ENCODE measurements around the gene FPR3. TPM values are rescaled to one million over a fixed set of nuclear protein-coding genes. Genes with fewer than 3 reads are reported as not detected.
A peak's percentile ranks its signal among the peaks of the same experiment; 100 is the strongest.

FPR3 gene
- total RNA-seq, 2 donors from 2014 or later, result 2.0 to 7.5 TPM

DNA sequence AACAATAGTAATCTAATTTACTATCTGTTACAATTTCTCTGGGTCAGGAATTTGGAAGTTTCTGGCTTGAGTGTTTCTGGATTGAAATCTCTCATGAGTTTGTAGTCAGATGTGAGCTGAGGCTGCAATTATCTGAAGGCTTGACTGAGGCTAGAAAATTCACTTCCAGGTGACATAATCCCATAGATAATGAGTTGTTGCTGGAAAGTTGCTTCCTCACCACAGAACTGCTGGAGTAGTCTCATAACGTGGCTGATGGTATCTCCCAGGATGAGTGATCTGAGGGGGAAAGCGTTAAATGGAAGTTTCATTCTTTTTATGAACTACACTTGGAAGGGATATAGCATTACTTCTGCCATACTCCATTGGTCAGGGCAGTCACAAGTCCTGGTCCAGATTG, 15.3 kb upstream of the FPR3 start:
- DNase-seq (no peak), ATAC-seq (no peak)
- intact Hi-C loops (cut with DNase I, micrococcal nuclease), result loop anchor here in 1 of 2 donors (10.0 kb wide), 1 partner anchor 125 kb away; no protein-coding TSS in a partner anchor

DNA sequence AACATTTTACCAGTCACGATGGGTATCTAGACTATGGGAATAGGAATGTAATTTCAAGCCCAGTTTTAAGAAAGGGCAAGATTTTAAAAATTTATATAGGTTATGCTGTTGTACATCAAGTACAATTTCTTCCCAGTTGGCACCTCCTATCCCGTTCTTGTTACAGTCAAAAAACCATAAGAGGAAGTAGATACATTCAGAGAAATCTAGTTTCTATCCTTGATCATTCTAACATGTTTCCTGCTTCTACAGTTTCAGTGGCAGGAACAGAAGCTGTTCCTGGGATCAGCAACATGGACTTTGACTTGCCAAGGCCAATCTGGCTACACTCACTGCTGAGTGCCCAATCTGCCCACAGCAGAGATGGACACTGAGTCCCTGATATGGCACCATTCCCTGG, 14.7 kb upstream of the FPR3 start:
- ATAC-seq (no peak), DNase-seq (no peak)
- intact Hi-C loops (cut with DNase I, micrococcal nuclease), result no loop called here

DNA sequence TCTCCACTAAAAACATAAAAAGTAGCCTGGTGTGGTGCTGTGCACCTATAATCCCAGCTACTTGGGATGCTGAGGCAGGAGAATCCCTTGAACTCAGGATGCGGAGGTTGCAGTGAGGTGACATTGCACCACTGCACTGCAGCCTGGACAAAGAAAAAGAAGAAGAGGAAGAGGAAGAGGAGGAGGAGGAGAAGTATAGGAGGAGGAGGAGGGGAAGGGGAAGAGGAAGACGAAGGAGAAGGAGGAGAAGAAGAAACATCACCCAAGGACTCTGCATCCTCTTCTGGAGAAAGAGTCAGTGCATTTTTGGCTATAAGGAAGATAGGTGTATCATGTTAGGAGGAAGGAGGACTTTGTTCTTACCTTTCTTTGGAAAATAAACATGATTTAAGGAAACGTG, 13.0 kb upstream of the FPR3 start:
- no peak for DNase-seq
- intact Hi-C loops (cut with DNase I, micrococcal nuclease), result no loop called here
- no peak for ATAC-seq

DNA sequence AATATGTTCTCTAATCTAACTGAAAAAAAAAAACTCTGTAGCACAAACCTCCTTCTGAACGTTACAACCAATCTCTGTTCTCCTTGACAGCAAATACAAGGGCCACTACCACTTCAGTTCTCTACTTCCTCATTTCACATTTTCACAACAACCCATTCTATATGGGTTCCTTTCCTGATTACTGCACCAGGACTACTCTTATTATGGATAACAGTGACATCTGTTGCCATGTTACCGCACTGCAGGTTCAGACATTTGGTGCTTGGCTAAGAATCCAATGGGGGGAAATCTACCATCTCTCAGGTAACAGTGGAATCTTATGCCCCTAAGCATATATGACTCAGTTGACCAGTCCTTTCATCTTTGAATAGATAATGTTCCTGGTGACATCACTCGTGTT, 11.6 kb upstream of the FPR3 start:
- DNase-seq (no peak), ATAC-seq (no peak)
- intact Hi-C loops (cut with DNase I, micrococcal nuclease), result no loop called here

DNA sequence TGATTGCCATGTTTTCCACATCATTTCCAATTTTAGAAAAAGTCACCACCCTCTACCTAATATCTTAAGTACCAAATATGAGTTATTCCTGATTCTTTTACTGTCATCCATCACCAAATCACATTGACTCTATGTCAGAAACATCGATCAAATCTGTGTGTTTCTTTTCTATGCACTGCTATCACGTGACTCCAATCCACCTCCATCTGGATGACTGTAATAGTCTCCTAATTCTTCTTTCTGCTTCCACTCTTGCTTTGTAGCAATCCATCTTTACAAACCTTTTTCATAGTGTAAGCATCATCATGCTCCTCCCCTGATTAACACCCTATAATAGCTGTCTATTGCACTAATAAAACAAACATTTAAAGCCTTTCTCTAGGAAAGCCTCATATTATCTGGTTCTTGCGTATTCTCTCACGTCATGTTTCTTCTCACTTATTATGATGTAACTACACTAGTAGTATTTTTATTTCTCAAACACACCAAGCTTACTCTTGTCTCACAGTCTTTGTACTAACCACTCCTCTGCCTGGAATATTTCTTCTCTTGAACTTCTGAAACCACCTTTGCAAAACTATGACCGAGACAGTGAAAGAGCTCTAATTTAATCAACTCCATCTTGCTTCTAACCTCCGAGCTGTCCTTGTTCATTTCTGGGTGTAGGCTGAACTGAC, 10.7 kb upstream of the FPR3 start:
- ATAC-seq (no peak), DNase-seq (no peak)
- intact Hi-C loops (cut with DNase I, micrococcal nuclease), result no loop called here

DNA sequence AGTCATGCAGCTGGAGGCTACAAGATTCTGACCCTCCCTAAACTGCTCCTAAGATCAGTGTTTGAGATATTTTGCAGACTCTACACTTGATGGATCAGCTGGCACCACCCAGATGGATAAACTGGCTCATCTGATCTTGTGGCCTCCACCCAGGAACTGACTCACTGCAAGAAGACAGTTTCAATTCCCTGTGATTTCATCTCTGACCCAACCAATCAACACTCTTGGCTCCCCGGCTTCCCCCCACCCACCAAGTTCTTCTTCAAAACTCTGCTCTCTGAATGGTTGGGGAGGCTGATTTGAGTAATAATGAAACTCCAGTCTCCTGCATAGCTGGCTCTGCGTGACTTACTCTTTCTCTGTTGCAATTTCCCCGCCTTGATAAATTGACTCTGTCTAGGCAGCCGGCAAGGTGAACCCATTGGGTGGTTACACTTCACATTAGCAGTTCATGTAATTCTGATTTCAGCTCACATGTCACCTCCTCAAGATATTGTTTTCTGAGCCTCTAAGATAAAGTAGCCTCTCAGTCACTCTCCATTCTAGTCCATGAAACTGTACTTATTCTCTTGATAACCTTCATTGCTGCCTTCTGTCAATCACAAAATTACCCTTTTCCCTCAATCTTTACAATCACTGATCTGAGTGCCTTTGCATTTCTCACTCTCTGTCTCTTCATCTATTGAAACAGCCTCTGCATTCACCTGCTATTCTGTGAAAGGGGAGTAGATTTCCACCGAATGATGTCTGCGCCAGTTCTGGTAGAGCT, 9.9 kb upstream of the FPR3 start:
- ATAC-seq, result peak; percentile 17
- intact Hi-C loops (cut with DNase I, micrococcal nuclease), result no loop called here

DNA sequence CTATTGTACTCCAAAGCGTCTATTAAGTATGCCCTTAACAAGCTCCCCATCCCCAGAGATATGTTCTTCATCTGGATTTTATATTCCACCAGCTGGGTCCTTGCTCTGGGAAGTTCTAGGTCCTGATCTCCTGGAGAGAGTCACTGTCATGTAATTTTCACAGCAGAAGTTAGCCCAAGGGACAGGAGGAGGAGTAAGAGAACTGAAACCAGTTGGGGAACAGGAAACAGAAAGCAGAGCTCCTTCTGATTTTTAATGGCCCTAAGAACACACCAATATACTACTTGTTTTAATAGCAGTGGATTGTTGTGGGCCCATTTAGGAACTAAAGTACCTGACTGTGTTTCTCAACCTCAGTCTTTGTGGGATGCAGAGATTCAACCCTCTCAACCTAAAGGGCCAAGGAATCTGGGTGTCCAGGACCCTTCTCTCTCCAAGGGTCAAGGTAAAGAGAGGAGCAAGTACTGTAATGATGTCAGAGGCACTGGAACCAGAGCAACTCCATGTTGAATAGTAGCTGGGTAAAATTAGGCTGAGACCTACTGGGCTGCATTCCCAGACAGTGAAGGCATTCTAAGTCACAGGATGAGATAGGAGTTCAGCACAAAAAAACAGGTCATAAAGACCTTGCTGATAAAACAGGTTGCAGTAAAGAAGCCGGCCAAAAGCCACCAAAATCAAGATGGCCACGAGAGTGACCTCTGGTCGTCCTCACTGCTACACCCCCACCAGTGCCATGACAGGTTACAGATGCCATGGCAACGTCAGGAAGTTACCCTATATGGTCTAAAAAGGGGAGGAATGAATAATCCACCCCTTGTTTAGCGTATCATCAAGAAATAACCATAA, 8.1 kb upstream of the FPR3 start:
- DNase-seq (no peak), ATAC-seq (no peak)
- intact Hi-C loops (cut with DNase I, micrococcal nuclease), result no loop called here

More for the DNA sequence above, 9.9 kb upstream of the FPR3 start:
- peak; percentile 27 to 58 for DNase-seq

DNA sequence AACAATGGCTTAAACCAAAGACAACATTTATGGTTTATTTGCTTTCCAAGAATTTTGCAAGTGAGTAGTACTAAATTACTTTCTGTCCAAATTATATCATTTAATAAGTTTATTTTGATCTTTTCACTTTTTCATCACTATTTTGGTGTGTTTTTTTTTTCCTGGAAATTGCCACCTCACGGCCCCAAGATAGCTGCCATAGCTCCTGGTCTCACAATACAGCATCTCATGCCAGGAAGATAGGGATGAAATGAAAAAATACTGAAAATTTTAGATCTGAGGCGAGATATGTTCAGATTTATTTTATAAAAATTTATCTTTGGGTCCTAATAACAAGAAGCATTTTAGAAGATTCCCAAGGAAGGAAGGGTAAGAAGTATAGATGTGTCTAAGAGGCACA, 6.9 kb upstream of the FPR3 start:
- no peak for ATAC-seq
- no peak for DNase-seq
- intact Hi-C loops (cut with DNase I, micrococcal nuclease), result no loop called here

DNA sequence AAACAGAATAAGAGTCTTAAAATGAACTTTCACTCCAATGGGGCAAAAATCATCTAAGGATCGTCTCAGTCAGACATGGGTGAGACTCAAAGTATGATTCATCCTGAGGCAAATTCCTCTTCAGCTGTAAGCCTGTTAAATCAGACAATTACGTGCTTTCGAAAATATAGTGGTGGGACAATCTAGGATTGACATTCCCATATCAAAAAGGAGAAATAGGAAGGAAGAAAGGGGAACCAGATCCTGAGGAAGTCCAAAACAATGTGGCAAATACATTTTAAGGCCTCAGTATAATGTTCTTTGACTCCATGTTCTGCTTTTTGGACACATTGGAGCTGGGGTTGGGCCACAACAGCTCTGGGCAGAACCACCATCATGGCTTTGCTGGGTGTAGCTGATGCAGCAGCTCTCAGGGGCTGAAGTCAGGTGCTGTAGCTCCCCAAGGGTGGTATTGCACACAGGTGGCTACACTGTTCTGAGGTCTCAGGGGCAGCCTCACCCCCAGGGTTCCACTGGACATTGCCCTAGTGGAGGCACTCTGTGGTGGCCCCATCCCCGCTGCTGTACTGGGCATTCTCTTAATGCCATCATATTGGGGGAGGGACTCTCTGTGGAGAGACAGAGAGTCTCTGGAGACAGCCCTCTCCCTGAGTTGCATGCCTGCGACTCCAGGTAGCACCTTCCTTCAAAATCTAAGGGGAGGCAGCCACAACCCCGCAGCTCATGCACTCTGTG, 5.7 kb upstream of the FPR3 start:
- intact Hi-C loops (cut with DNase I, micrococcal nuclease), result no loop called here
- DNase-seq (no peak), ATAC-seq (no peak)

DNA sequence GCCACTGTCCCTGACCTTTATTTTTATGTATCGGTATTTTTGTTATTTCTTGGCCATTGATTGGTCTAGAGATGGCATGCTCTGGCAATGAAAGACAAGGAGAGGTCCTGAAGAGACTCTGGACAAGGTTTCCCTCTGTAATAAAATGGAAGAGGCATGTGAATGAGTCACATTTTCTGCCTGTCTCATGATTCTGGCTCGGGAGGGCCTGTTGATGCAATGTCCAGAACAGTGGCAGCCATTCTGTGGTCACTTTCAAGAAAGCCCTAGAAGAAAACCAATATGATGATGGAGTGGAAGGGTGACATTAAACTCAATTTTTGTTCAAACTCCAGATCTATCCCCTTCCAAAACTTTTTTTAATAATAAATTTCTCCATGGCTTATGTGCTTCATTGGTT, 2.0 kb upstream of the FPR3 start:
- DNase-seq, result no peak
- no peak for ATAC-seq
- intact Hi-C loops (cut with DNase I, micrococcal nuclease), result no loop called here

DNA sequence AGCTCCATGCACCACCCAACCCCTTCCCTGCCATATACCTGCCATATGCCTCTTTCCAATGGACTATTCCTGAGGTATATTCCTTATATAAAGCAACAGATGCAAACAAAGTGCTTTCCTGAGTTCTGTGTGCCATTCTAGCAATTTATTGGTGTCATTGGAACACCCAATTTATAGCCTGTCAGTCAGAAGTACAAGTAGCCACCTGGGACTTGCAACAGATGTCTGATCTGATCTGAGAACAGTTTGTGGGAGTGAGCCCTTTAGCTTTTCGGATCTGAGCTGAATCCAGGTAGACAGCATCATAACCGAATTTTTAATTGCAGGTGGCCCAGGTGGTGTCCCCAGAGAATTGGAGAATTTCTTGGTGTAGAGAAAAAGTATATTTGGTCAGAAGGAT, 963 bp upstream of the FPR3 start:
- intact Hi-C loops (cut with DNase I, micrococcal nuclease), result no loop called here
- ATAC-seq, result no peak
- DNase-seq, result no peak

DNA sequence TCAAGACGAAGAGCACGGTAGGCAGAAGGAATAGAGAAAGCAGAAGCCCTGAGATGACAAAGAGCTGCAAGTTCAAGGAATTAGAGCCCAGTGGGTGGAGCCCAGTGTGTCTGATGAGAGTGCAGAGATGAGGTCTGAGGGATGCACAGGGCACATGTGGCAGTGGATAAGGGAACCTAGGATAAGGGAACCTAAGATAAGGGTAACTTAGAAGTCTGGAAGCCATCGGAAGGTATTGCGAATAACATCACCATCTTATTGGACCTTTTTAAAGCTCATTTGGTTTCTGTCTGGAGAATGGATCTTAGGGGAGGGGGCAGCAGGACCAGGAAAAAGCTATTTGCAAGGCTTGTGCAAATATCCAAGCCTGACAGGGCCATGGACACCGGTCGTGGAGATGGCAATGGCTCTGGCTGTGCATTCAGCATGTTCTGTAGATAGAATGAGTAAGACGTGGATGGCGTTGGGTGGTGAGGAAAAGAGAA, 1.3 kb downstream of the FPR3 start:
- DNase-seq, result peak; percentile 20 to 33
- intact Hi-C loops (cut with DNase I, micrococcal nuclease), result no loop called here
- ATAC-seq, result no peak

DNA sequence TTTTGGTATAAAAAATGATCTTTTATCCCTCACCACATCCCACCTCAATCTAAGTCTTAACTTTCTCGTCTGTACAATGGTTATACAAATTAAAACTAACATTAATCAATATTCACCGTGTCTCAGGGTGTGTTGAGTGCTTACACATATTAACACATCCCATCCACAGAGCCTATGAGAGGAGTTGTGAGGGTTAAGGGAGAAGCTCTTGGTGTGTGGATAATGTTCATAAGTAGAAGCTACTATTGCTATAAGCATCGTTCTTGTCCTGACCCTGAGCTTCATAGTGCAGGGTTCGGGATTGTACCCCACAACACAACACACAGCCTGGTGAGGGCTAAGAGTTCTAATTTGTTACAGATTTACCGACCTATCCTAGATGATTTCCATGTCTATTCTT, 2.5 kb downstream of the FPR3 start:
- DNase-seq, result no peak
- intact Hi-C loops (cut with DNase I, micrococcal nuclease), result no loop called here
- no peak for ATAC-seq

DNA sequence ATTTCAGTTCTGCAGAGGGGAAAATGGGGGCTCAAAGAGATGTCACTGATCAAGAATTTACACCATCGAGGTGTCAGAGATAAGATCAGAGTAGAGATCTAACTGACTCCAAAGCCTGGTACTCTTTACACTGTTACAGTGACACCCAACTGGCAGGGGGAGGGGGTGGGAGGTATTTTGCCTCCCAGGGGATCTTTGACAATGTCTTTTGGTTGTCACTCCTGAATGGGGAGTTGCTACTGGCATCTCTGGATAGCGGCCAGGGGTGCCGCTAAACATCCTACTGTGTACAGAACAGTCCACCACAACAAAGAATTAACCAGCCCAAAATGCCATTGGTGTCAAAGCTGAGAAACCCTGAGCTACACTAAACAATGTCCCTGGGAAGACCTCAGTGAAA, 3.1 kb downstream of the FPR3 start:
- intact Hi-C loops (cut with DNase I, micrococcal nuclease), result no loop called here
- ATAC-seq, result no peak
- no peak for DNase-seq

DNA sequence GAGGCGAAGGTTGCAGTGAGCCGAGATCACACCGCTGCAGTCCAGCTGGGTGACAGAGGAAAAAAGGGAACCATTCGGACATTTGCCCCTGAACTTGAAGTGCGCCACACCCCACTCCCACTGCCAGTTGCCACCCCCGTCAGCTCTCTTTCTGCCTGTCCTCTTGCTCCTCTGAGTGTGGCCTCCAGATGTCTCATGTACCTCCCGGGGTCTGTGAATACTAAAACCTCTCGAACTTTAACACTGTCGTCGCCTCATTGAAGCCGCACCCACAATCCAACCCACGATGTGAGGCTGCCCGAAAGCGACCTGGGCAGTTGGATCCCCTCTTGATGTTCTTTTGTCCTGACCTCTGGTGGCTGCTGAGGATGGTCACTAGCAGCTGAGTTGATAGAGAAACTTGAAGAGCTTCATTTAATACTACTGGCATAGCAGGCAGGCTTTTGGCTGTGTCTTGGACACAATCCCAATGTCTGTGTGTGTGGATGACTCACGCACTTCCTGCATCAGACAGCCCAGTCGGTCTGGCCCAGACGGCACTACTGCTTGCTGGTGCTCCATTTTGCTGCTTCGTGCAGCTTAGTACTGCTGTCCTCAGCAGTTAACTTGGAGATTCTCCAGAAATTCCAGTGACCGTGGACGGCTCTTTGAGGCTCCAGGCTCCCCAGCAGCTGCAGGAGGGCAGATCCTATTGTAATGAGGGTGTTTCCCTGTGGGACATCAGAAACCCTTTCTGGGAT, 4.2 kb downstream of the FPR3 start:
- intact Hi-C loops (cut with DNase I, micrococcal nuclease), result no loop called here
- DNase-seq (peak; percentile 42 to 74), ATAC-seq (no peak)

DNA sequence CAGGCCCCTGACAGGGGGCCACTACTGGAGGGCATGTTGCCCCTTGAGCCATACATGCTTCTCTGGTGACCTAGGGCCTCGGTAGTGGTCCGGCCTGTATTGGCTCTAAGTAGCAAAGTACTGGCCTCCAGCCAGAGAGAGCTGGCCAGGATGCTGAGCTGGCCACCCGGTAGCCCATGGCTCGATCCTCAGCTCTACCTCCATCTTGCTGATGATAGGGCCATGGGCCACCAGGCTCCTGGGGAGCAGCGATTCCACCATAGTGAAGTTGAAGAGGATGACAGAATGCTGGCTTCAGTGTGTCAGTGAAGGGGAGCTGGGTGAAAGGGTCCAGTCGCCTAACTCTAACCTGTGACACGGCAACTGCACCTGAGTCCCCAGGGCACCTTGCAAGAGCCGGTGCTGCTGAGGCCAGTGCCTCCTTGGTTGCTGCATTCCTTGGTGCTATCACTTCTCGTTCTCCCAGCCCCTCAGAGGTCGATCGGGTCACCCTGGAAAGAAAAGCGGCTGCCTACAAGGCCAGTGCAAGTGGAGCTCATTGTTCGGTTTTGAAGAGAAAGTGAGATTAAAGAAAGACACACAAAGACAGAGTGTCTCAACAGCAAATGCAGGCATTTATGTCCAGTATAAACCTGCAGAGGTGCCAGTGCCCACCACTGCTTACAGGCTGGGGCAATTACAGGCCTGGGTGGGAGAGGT, 5.0 kb downstream of the FPR3 start:
- intact Hi-C loops (cut with DNase I, micrococcal nuclease), result no loop called here
- no peak for ATAC-seq
- DNase-seq, result no peak

DNA sequence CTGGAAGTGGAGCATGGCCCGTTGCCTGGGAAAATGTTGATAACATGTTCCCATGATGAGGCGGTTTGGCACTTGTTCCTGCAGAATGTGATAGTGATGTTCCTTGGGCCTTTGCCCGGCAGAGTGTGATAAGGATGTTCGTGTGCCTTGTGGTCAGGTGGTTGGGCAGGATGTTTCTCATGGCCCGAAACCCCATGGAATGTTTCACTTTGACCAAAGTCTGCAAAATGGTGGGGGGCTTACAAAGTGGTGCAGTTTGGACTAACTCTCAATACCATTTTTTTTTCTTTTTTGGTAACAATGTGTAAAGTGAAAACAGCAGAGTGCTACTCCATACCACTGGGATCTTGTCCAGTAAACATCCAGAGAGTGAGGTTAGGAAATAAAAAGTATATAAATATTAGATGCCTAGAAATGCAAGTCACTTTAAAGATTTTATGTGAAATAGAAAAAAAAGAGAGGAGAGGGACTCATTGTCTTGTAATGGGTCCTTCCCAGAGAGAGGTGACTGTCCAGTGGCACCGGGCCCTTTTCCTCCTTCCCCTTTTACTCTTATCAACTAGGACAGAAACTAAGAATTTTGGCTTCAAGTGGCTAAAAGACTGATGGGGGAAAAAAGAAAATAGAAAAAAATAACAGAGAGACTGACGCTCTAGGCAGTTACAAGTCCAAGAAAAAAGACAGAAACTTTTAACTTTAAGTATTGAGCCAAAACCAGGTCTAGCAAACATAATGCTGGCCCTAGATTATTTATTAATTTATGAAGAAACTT, 5.7 kb downstream of the FPR3 start:
- DNase-seq, result no peak
- no peak for ATAC-seq
- intact Hi-C loops (cut with DNase I, micrococcal nuclease), result no loop called here
